NCI-H146 treated with DMSO at 0.1 percent for 48 hours (cell line): ENCODE data around the gene FILIP1L.

Experiments
- DNase-seq: peaks from one replicate; lab custom pipeline; 2025; ENCODE audit not compliant: unreplicated experiment; lab: John Stamatoyannopoulos, UW

The FILIP1L gene

DNA sequence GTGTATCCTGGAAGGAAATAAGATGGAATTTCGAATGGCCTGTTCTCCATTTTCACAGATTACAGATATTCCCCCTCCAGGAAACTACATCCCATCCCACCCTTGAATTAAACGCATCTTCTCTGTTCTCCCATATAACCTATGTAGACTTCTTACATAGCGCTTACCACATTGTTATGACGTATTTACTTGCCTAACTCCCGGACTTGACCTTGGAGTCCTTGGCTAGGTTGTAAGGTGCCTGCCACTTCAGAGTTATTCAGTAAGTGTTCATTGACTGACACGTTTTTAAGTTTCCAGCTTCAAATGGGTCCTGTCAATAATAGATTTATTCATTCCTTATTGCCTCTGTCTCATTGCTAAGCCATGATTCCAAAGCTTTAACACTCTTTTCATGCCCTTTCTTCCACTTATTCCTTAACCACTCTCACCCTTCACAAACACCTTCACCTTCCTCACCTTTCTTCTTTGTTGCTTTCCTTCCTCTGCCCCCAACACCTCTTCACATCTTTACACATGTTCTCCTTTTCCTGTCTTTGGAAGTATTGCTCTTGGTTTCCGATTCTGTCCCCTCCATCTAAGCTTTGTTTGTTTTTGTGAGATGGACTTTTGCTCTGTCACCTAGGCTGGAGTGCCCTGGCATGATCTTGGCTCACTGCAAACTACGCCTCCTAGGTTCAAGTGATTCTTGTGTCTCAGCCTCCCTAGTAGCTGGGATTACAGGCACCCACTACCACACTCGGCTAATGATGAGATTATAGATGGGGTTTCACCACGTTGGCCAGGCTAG lies 158.3 kb downstream of the FILIP1L start:
- no peak for DNase-seq

DNA sequence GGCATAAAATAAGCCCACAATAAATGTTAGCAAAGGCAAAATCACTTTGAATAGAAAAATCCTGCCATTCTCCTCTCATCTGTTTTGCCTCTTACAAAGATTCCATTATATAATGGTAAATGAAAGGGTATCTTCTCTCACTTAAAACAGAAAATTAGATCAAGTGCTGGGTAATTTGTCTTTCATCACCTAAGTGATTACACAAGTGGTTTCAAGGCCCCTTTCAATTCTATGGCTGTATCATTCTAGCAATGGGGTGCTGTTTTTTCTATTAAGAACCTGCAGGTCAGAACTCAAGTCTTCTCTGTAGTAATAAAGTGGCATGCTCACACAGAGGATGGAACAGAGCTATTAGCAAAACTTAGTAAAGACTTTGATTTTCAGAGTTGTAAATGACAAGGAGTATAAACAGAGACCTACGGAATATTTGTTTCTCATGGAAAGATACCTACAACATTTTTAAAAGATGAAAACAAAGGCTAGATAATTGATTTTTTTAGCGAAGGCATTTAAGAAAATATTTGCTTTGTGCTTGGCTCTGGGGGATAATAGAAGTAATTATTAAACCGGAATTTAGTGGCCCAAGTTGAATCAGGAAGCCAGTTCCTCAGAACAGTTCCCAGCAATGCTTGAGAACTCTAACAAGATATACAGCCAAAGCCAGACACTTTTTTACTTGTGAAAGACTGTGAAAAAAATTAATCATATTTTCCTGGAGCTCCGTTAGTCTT lies 159.2 kb downstream of the FILIP1L start:
- DNase-seq, result peak; percentile 9

- DNase-seq, result no peak
These were observed 160.7 kb downstream of the FILIP1L start for GRCh38 chr3:99953596-99953995.

- no peak for DNase-seq
These were observed 162.0 kb downstream of the FILIP1L start for GRCh38 chr3:99952306-99952705.

DNA sequence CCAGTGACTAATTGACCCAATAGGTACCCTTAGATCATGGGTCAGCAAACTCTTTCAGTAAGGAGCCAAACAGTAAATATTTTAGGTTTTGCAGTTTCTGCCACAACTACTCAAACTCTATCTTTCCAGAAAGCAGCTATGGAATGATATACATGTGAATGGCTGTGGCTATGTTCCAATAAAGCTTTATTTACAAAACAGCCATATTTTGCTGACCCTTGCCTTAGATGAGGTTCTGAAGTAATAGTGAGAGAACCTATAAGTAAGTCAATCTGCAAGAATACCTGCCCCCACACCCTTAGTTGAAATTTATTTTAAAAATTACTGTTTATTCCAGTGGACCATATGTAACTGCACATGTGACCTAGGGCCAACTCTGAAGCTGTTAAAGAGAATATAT lies 162.6 kb downstream of the FILIP1L start:
- DNase-seq, result no peak

DNA sequence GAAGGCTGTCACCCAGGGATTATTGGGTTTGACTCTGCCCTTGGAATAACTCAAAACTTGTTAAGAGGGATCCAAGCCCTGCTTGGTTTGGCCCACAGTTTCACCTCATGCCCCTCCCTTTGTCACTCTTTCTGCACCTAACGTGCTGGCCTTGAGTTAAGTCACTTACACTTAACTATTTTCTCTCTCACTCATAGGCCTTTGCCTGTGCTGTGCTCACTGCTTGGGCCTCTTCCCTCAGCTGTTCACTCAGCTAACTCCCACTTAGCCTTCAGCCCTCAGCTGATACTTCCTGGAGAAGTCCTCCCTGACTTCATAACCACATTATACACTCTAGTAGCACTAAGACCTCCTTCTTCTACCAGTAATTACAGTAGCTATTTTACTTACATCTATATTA lies 163.4 kb downstream of the FILIP1L start:
- no peak for DNase-seq

GRCh38 chr3:99949956-99950670 lies 164.2 kb downstream of the FILIP1L start:
- DNase-seq, result no peak

DNA sequence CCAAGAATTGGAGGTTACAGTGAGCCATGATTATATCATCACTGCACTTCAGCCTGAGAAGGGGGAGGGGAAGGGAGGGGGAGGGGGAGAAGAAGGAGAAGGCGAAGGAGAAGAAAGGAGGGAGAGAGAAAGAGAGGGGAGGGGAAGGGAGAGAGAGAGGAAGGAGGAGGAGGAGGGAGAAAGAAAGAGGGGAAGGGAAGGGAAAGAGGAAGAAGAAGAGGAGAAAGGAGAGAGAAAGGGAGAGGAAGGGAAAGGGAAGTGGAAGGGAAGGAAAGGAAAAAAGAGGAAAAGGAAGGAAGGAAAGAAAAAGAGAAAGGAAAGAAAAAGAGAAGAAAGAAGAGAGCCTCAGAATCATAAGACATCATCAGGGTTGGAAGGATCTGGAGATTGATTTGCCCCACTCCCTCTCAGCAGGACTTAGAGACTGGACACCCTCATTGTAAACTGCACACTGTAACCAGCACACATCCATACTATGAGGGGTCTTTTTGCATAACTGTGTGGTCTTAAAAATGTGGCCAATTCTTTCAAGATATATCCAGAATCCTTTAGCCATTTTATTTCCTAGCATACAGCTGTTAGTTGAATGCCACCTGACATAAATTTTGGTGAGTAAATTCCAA lies 165.7 kb downstream of the FILIP1L start:
- no peak for DNase-seq

DNA sequence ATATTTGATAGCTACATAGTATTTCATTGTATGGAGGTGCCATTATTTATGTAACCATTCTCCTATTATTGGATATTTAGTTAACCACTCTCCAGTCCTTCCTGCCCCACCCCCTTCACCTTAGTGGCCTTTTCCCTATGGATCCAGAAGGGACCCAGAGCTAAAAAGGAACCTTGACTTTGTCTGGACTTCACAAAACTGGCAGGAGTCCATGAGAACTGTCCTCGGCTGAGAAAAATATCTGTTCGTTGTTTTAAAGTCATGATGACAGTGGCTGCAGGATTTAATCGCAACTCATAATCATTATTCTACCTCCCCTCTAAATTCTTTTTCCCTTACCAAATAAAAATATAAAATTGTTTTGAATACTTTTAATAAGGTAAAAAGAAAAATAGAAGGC lies 166.9 kb downstream of the FILIP1L start:
- no peak for DNase-seq

DNA sequence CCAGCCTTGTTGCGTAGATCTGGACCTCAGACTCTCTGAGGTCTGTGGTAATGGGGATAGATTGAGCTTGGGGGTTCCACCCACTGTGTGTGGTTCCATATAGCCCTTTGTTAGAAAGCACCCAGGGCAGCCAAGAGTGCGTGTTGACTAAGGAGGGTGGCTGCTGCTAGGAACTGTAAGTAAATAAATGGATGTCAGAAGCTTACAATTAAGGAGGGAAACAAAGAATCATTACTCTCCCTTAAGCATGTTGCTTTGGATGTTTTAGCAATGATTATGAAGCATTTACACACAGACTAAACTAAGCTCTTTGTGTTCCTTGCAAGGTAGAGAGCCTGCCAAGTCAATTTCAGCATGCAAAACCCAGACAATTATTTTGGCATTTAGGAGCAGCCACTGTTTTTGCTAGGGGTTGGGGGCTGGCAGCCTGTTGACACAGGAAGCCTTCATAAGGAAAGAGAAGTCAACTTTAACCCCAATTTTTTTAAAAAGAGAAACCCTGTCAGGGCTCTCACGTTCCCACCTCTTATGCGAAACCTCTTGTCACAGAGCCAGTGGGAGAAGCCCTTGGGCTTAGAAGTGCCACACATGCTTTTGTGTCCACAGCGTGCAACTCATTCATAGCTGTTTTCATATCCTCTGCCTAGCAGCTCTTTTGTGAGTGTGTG lies 168.8 kb downstream of the FILIP1L start:
- DNase-seq, result no peak

DNA sequence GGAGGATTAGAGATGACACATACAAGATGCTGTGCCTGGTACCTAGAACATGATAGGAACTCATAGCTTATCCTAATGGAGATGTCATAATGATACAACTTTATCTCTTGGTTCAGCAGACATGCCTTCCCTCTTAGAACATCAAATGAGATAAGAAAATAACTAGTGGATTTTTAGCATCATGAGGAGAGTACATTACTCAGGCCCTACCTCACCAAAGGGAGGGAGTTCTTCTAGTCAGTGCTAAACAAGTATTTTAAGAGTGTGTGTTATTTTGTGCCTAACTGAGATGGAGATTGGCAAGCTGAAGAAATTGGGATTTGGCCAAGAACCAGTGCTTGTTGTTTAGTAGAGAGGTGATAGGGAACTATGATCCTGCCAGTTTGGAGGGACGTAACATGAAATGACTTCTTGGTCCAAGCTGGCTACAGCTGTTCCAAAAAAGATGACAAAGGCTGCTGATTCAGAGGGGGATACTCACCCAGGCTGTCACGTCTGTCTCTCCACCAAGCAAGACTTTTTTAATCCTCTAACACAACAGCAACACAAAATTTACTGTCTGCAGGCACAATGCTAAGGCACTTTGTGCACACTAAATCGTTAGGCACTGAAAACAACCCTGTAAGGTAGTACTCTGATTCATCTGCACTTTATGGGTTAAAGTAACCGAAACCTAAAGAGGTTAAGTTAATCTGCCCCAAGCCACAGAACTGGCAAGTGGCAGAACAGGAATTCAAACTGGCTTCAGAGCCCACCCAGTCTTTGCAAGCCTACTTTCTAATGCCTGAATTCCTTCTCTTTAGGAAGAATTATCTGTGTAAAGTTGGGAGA lies 170.2 kb downstream of the FILIP1L start:
- no peak for DNase-seq

DNA sequence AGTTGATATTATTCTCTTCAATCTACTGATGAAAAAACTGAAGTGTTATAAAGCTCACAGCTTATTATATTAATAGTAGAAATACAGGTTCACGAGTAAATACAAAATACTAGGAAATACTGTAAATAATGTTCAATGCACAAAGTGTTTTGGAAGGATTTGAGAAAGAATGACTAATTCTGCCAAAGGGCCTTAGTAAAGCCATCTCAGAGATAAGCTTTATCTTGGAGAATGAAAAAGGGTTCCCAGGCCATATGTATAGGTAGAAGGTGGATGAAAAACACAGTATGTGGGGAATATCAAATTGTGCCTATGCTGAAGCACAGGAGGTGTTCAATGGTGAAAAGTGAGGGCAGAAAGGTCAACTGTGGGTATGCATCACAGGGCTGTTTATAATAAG lies 173.1 kb downstream of the FILIP1L start:
- DNase-seq, result no peak

DNA sequence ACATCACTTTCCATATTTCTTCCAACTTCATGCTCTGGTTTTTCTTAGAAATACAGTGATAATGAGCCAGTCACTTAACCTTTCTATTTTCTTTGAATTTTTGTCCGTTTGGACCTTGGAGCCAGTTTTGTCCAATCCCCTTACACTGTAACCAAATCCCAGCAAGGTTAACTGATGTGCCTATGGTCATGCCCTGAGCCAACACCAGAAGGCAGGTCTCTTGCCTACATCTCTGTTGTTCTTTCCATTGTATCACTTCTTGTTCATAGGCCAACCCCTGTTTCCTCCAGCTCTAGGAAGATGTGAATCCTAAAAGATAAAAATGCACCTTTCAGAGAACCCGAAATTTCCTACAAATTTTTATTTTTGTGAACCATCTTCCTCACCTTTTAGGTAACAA lies 174.0 kb downstream of the FILIP1L start:
- DNase-seq, result no peak

DNA sequence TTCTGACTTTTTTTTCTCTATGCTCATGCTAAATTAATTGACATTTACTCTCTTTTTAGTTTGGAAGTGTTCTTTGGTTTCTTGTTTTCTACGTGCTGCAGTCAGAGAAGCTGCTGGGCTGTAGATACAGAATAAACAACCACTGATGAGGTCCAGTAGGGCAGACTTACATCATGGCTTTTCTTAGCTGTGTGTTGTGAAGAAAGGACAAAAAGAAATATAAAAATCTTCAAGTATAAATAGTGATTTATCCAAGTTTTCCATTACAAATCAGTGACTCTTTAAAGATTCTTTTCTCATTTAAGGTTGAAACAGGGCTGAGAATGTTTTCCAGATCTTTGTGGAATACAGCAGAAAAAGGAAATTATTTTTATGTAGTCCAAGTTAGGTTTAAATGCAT lies 174.4 kb downstream of the FILIP1L start:
- no peak for DNase-seq

DNA sequence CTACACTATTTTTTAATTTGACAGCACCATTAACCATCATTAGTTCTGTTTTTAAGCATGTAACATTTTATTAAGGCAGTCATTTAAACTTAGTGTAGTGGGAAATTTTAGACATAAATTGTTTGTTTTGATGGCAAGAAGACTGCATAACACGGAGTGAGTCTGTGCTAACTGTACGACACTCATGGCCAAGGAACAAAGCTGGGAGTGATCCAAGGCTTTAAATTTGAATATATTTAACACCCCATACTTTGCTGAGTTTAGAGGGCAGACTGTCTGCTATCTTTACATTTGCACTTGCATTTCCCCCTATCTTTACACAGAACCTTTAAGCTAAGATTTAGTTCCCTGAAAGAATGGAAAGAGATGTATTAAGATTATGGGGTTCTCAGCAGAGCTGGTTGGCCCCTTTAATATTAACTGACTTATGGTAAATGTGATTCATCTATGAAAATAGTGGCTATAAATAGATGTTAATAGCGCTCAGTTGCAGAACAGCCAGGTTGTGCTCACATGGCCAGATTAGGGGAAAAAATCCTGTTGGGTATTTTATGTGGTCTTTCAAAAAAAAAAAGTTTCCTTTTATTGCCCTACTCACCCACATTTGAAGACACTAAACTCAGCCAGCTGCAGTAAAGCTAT lies 175.9 kb downstream of the FILIP1L start:
- no peak for DNase-seq

- DNase-seq, result no peak
These were observed 179.1 kb downstream of the FILIP1L start for GRCh38 chr3:99934975-99935797.

DNA sequence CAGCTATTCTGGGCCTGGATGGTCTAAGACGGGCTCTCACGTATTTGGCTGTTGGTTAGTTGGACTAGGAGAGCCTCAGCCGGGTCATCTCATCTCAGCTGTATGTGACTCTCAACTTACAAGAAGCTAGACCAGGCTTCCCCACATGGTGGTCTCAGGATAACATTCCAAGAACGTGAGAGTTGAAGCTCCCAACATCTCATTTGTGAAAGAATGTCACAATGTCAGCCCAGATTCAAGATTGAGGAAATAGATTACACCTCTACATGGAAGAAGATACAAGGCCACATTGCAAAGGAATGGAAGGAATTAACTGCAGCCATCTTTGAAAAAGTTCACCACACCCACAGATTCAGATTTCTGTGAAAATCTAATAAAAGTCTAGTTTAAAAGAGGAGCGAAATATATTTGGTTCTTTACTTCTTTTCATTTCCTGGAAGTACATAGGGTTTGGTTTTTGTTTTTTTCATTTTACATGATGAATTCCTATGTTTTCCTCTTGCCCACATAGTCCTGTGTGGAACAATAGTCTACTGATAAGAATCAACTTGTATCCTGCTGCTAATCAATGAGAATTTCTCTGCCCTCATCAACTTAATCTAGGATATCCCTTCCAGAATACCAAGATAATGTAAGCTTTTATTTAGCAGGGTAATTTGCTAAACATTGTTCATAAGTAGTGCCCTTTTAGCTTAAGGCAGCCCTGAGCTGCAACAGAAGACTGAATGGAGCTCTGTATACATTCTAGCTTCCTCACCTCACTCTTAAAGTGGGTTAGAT lies 180.1 kb downstream of the FILIP1L start:
- no peak for DNase-seq

DNA sequence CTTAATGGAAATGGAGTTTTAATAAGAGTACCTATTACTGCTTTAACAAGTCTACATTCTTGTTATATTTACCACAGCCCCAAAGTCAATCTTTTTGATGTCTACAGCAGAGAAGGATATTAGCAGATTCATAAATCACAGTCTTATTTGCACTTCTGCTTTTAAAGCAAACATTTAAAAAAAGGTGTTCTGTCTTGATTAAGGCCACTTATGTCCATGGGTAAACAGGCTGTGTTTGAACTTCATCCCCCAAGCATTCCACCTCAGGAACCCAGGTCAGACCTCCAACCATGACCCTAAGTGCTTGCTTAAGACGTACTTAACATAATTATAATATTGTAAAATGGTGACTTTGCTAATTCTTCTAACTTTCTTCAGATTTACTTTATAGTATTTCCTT lies 183.2 kb downstream of the FILIP1L start:
- DNase-seq, result no peak
